OCI-LY3 (cell line): ENCODE measurements around the gene CCDC9B.

Source experiments
- CTCF ChIP-seq: fragments of 200-600, 300-600 bp; sonication (generic); IDR thresholded peaks from 2 replicates; pipeline ENCODE4 v1.5.1; 2014; ENCODE audit warnings: antibody characterized with exemption, low read length, low read depth
- EZH2phosphoT487 ChIP-seq: fragments of 200-600 bp; shearing (Covaris generic); IDR thresholded peaks from 2 replicates; pipeline ENCODE4 v1.6.1; 2018; ENCODE audit warnings: antibody characterized with exemption, mixed run types, low read depth

- no peak for TF ChIP-seq CTCF
- no peak for TF ChIP-seq EZH2phosphoT487
Measured at GRCh38 chr15:40381818-40382529, 41.2 kb upstream of the CCDC9B start.
